ENCODE data around the gene APOL1.

DNA sequence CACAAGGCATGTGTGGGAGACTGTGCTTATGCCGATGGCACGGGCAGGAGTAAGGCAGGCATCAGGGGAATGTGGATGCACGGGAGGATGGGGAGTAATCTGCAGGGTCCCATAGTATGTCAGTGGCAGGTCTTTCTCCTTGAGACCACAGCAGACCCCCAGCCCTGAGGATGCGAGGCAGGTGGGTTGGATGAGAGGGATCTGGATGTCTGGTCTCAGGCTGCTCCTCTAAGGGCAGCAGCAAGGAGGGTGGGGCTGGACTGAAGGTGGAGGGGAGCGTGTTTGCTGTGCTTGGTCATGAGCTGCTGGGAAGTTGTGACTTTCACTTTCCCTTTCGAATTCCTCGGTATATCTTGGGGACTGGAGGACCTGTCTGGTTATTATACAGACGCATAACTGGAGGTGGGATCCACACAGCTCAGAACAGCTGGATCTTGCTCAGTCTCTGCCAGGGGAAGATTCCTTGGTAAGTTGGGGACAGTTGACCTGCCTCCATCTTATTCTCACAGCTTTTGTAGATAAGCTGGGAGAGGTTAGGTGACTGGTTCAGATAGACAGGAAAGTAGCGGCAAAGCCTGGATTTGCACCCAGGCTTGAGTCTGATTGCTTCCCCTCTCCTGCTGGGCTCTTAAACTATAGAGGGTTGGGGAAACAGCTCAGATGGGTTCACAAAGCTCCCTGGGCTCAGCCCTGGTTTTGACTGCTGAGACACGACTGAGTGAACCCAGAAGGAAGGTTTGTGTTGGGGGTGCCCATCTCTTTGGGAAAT lies at the start of gene APOL1:
- TF ChIP-seq, protein P1, sequence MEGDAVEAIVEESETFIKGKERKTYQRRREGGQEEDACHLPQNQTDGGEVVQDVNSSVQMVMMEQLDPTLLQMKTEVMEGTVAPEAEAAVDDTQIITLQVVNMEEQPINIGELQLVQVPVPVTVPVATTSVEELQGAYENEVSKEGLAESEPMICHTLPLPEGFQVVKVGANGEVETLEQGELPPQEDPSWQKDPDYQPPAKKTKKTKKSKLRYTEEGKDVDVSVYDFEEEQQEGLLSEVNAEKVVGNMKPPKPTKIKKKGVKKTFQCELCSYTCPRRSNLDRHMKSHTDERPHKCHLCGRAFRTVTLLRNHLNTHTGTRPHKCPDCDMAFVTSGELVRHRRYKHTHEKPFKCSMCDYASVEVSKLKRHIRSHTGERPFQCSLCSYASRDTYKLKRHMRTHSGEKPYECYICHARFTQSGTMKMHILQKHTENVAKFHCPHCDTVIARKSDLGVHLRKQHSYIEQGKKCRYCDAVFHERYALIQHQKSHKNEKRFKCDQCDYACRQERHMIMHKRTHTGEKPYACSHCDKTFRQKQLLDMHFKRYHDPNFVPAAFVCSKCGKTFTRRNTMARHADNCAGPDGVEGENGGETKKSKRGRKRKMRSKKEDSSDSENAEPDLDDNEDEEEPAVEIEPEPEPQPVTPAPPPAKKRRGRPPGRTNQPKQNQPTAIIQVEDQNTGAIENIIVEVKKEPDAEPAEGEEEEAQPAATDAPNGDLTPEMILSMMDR (IDR thresholded peaks at IDR 0.05 in 2 of 3, conservative IDR thresholded peaks at IDR 0.05 in 1 of 3; ENCODE audit: borderline replicate concordance in 1 of 3, insufficient read depth in 1 of 3, low read depth in 2 of 3, low read length in 2 of 3) = no peak
- TF ChIP-seq POLR2AphosphoS5 (IDR thresholded peaks at IDR 0.05; ENCODE audit: low read depth, low read length) = no peak
- no peak for TF ChIP-seq EZH2phosphoT487 (IDR thresholded peaks at IDR 0.05; ENCODE audit: borderline replicate concordance)
- TF ChIP-seq EZH2 (IDR thresholded peaks at IDR 0.05) = no peak
- TF ChIP-seq SIN3A (IDR thresholded peaks at IDR 0.05; ENCODE audit: low read depth) = no peak

Data from HCT116 (cell line).